ENCODE data around the gene PSKH1.

DNA sequence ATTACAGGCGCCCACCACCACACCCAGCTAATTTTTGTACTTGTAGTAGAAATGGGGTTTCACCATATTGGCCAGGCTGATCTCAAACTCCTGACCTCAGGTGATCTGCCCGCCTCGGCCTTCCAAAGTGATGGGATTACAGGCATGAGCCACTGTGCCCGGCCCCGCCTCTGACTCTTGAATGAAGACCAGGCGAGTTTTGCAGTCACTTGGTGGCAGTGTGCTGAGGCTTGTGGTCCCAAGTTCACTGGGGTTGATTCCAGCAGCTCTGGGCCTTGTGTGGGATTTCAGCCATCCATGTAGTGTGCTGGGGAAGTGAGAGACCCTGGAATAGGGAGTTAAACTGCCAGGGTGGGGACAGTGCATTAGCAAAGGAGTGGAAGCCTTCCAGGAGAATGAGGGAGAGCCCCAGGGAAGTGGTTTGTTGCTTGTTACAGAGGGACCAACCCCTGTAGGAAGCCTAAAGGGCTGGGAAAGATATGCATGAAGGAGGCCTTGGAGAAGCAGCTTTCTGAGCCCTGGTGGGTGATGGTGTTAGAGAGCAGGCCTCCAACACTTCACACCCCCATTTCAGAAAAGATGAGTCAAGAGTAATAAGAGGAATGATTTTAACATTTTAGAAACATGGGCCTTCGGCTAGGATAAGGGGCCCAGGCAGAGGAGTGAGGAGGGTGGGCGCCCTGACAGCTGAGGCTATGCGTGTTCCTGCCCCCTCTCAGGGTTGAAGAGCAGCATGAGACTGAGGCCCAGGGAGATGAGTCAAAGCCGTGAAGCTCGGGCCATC is 14.5 kb downstream of the PSKH1 start:
- TF ChIP-seq, protein P1, sequence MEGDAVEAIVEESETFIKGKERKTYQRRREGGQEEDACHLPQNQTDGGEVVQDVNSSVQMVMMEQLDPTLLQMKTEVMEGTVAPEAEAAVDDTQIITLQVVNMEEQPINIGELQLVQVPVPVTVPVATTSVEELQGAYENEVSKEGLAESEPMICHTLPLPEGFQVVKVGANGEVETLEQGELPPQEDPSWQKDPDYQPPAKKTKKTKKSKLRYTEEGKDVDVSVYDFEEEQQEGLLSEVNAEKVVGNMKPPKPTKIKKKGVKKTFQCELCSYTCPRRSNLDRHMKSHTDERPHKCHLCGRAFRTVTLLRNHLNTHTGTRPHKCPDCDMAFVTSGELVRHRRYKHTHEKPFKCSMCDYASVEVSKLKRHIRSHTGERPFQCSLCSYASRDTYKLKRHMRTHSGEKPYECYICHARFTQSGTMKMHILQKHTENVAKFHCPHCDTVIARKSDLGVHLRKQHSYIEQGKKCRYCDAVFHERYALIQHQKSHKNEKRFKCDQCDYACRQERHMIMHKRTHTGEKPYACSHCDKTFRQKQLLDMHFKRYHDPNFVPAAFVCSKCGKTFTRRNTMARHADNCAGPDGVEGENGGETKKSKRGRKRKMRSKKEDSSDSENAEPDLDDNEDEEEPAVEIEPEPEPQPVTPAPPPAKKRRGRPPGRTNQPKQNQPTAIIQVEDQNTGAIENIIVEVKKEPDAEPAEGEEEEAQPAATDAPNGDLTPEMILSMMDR (optimal IDR thresholded peaks at IDR 0.05 in 1 of 3, IDR thresholded peaks at IDR 0.05 in 1 of 3, conservative IDR thresholded peaks at IDR 0.05 in 1 of 3; ENCODE audit: extremely low read depth in 1 of 3, insufficient read depth in 2 of 3, low read length in 3 of 3), result no peak
- no peak for TF ChIP-seq EZH2 (IDR thresholded peaks at IDR 0.05; ENCODE audit: low read length)

Measured in keratinocyte (primary cell).